Measurements from ENCODE around the gene USP2.

Gene USP2

GRCh38 chr11:119396835-119397234 is 15.3 kb upstream of the USP2 start:
- no peak overlapping the region for H3K14ac ChIP-seq (ENCODE audit: low read length)
- no peaks in the 10 kb centered on the region for H3K36me3 ChIP-seq (ENCODE audit: control insufficient read depth in 1 of 2, insufficient read depth in 2 of 2, low read length in 2 of 2)
- no peak overlapping the region for H3K4me3 ChIP-seq (ENCODE audit: low read depth, low read length)
- no peak overlapping the region for H2BK120ac ChIP-seq (ENCODE audit: insufficient read depth, low read length, poor library complexity)
- DNase-seq, result no peak
- no peak overlapping the region for H3K27ac ChIP-seq (ENCODE audit: low read depth, low read length)
- no peak overlapping the region for H2AK5ac ChIP-seq (ENCODE audit: low read length)
- H4K91ac ChIP-seq (ENCODE audit: low read depth, low read length), result no peak overlapping the region
- H4K8ac ChIP-seq (ENCODE audit: low read depth, low read length), result no peak overlapping the region
- no peak overlapping the region for H3K9ac ChIP-seq (ENCODE audit: low read length)
- WGBS (ENCODE audit: extremely low coverage, insufficient coverage, insufficient read length), result no CpG with 5 or more reads among the region's 1 CpG
- no peaks in the 10 kb centered on the region for H3K9me3 ChIP-seq (ENCODE audit: insufficient read depth, low read depth, low read length)
- no peak overlapping the region for H3K4me2 ChIP-seq (ENCODE audit: low read length)
- no peaks in the 10 kb centered on the region for H3K79me2 ChIP-seq (ENCODE audit: control insufficient read depth, insufficient read depth, low read length, poor library complexity)
- no peaks in the 10 kb centered on the region for H3K27me3 ChIP-seq (ENCODE audit: insufficient read depth, low read length)
- H2BK12ac ChIP-seq (ENCODE audit: low read length), result no peak overlapping the region
- H2BK5ac ChIP-seq (ENCODE audit: low read depth, low read length, poor library complexity), result no peak overlapping the region
- no peak overlapping the region for H3K18ac ChIP-seq (ENCODE audit: low read length)
- no peak overlapping the region for H2AFZ ChIP-seq (ENCODE audit: insufficient read depth, low read length, poor library complexity)
- H3K23ac ChIP-seq (ENCODE audit: low read length), result no peak overlapping the region
- H4K12ac ChIP-seq (ENCODE audit: low read depth, low read length), result no peak overlapping the region
- H3K4me1 ChIP-seq (ENCODE audit: control insufficient read depth in 1 of 2, insufficient read depth in 2 of 2, low read length in 2 of 2), result no peaks in the 10 kb centered on the region
- H3K79me1 ChIP-seq (ENCODE audit: low read length), result no peaks in the 10 kb centered on the region
- no peak overlapping the region for H3K4ac ChIP-seq (ENCODE audit: low read depth, low read length)

- no peaks in the 10 kb centered on the region for H3K4me1 ChIP-seq (ENCODE audit: control insufficient read depth in 1 of 2, insufficient read depth in 2 of 2, low read length in 2 of 2)
- H2AFZ ChIP-seq (ENCODE audit: insufficient read depth, low read length, poor library complexity), result no peak overlapping the region
- no CpG with 5 or more reads among the region's 7 CpGs for WGBS (ENCODE audit: extremely low coverage, insufficient coverage, insufficient read length)
Observed at GRCh38 chr11:119391275-119391674, 9.8 kb upstream of the USP2 start.

GRCh38 chr11:119389611-119390254 is 8.2 kb upstream of the USP2 start:
- Histone ChIP-seq H3K4me3 (ENCODE audit: low read depth, low read length) (no peak overlapping the region), H4K12ac (ENCODE audit: low read depth, low read length) (no peak overlapping the region), H2AFZ (ENCODE audit: insufficient read depth, low read length, poor library complexity) (no peak overlapping the region), H2BK12ac (ENCODE audit: low read length) (no peak overlapping the region), H4K91ac (ENCODE audit: low read depth, low read length) (no peak overlapping the region), H3K4ac (ENCODE audit: low read depth, low read length) (no peak overlapping the region), H2BK120ac (ENCODE audit: insufficient read depth, low read length, poor library complexity) (no peak overlapping the region), H3K27ac (ENCODE audit: low read depth, low read length) (no peak overlapping the region), H3K14ac (ENCODE audit: low read length) (no peak overlapping the region), H3K9me3 (ENCODE audit: insufficient read depth, low read depth, low read length) (no peaks in the 10 kb centered on the region), H3K9ac (ENCODE audit: low read length) (no peak overlapping the region), H3K23ac (ENCODE audit: low read length) (no peak overlapping the region), H2AK5ac (ENCODE audit: low read length) (no peak overlapping the region), H2BK5ac (ENCODE audit: low read depth, low read length, poor library complexity) (no peak overlapping the region), H3K79me2 (ENCODE audit: control insufficient read depth, insufficient read depth, low read length, poor library complexity) (no peaks in the 10 kb centered on the region), H3K27me3 (ENCODE audit: insufficient read depth, low read length) (no peaks in the 10 kb centered on the region), H3K36me3 (ENCODE audit: control insufficient read depth in 1 of 2, insufficient read depth in 2 of 2, low read length in 2 of 2) (no peaks in the 10 kb centered on the region), H4K8ac (ENCODE audit: low read depth, low read length) (no peak overlapping the region), H3K4me1 (ENCODE audit: control insufficient read depth in 1 of 2, insufficient read depth in 2 of 2, low read length in 2 of 2) (no peaks in the 10 kb centered on the region), H3K79me1 (ENCODE audit: low read length) (no peaks in the 10 kb centered on the region), H3K18ac (ENCODE audit: low read length) (no peak overlapping the region), H3K4me2 (ENCODE audit: low read length) (no peak overlapping the region)
- DNase-seq, result peak in 1 of 2 donors; percentile 62
- no CpG with 5 or more reads among the region's 5 CpGs for WGBS (ENCODE audit: extremely low coverage, insufficient coverage, insufficient read length)

More at GRCh38 chr11:119391275-119391674, 9.8 kb upstream of the USP2 start:
- no peak for DNase-seq
- Histone ChIP-seq H3K79me2 (ENCODE audit: control insufficient read depth, insufficient read depth, low read length, poor library complexity) (no peaks in the 10 kb centered on the region), H2BK120ac (ENCODE audit: insufficient read depth, low read length, poor library complexity) (no peak overlapping the region), H3K27me3 (ENCODE audit: insufficient read depth, low read length) (no peaks in the 10 kb centered on the region), H3K4me2 (ENCODE audit: low read length) (no peak overlapping the region), H4K8ac (ENCODE audit: low read depth, low read length) (no peak overlapping the region), H3K27ac (ENCODE audit: low read depth, low read length) (no peak overlapping the region), H3K4me3 (ENCODE audit: low read depth, low read length) (no peak overlapping the region), H3K18ac (ENCODE audit: low read length) (no peak overlapping the region), H4K91ac (ENCODE audit: low read depth, low read length) (no peak overlapping the region), H3K4ac (ENCODE audit: low read depth, low read length) (no peak overlapping the region), H3K23ac (ENCODE audit: low read length) (no peak overlapping the region), H3K14ac (ENCODE audit: low read length) (no peak overlapping the region), H4K12ac (ENCODE audit: low read depth, low read length) (no peak overlapping the region), H2BK12ac (ENCODE audit: low read length) (no peak overlapping the region), H2BK5ac (ENCODE audit: low read depth, low read length, poor library complexity) (no peak overlapping the region), H3K36me3 (ENCODE audit: control insufficient read depth in 1 of 2, insufficient read depth in 2 of 2, low read length in 2 of 2) (no peaks in the 10 kb centered on the region), H3K9me3 (ENCODE audit: insufficient read depth, low read depth, low read length) (no peaks in the 10 kb centered on the region), H3K79me1 (ENCODE audit: low read length) (no peaks in the 10 kb centered on the region), H3K9ac (ENCODE audit: low read length) (no peak overlapping the region), H2AK5ac (ENCODE audit: low read length) (no peak overlapping the region)

GRCh38 chr11:119388103-119388502 is 6.6 kb upstream of the USP2 start:
- Histone ChIP-seq H2BK120ac (ENCODE audit: insufficient read depth, low read length, poor library complexity) (no peak overlapping the region), H3K9ac (ENCODE audit: low read length) (no peak overlapping the region), H3K9me3 (ENCODE audit: insufficient read depth, low read depth, low read length) (no peaks in the 10 kb centered on the region), H3K79me2 (ENCODE audit: control insufficient read depth, insufficient read depth, low read length, poor library complexity) (no peaks in the 10 kb centered on the region), H4K12ac (ENCODE audit: low read depth, low read length) (no peak overlapping the region), H3K4me2 (ENCODE audit: low read length) (no peak overlapping the region), H3K27me3 (ENCODE audit: insufficient read depth, low read length) (no peaks in the 10 kb centered on the region), H3K23ac (ENCODE audit: low read length) (no peak overlapping the region), H3K79me1 (ENCODE audit: low read length) (no peaks in the 10 kb centered on the region), H3K14ac (ENCODE audit: low read length) (no peak overlapping the region), H3K27ac (ENCODE audit: low read depth, low read length) (no peak overlapping the region), H2BK12ac (ENCODE audit: low read length) (no peak overlapping the region), H2BK5ac (ENCODE audit: low read depth, low read length, poor library complexity) (no peak overlapping the region), H4K8ac (ENCODE audit: low read depth, low read length) (no peak overlapping the region), H3K4ac (ENCODE audit: low read depth, low read length) (no peak overlapping the region), H3K4me3 (ENCODE audit: low read depth, low read length) (no peak overlapping the region), H3K18ac (ENCODE audit: low read length) (no peak overlapping the region), H2AK5ac (ENCODE audit: low read length) (no peak overlapping the region), H2AFZ (ENCODE audit: insufficient read depth, low read length, poor library complexity) (no peak overlapping the region), H3K4me1 (ENCODE audit: control insufficient read depth in 1 of 2, insufficient read depth in 2 of 2, low read length in 2 of 2) (no peaks in the 10 kb centered on the region), H4K91ac (ENCODE audit: low read depth, low read length) (no peak overlapping the region), H3K36me3 (ENCODE audit: control insufficient read depth in 1 of 2, insufficient read depth in 2 of 2, low read length in 2 of 2) (no peaks in the 10 kb centered on the region)
- DNase-seq, result no peak
- no CpG with 5 or more reads among the region's 7 CpGs for WGBS (ENCODE audit: extremely low coverage, insufficient coverage, insufficient read length)
